ENCODE data around the gene PLPP3.

GRCh38 chr1:56572334-56573050, 6.9 kb downstream of the PLPP3 start:
- TF ChIP-seq FOXK2 (IDR thresholded peaks at IDR 0.05) (no peak), FOXM1 (IDR thresholded peaks at IDR 0.05; ENCODE audit: borderline replicate concordance) (no peak), ZNF384 (IDR thresholded peaks at IDR 0.05) (no peak), ELF4 (IDR thresholded peaks at IDR 0.05) (no peak), FOXA1 (IDR thresholded peaks at IDR 0.05) (no peak), PKNOX1 (IDR thresholded peaks at IDR 0.05) (no peak), SP1 (IDR thresholded peaks at IDR 0.05) (no peak), HDGF (IDR thresholded peaks at IDR 0.05; ENCODE audit: borderline replicate concordance) (no peak), SUZ12 (IDR thresholded peaks at IDR 0.05) (no peak), TARDBP (IDR thresholded peaks at IDR 0.05) (no peak)

Data from HEK293T (cell line).